DMS79 treated with DMSO at 0.1 percent for 48 hours (cell line): Measurements from ENCODE around the gene SMU1.
"Not testable (repeated sequence)": the region's sequence is repeated elsewhere in the genome, so short reads cannot be mapped to it uniquely, and the experiment has no call there.

Experiments
- DNase-seq: peaks from one replicate; lab custom pipeline; 2025; lab: John Stamatoyannopoulos, UW

The SMU1 gene

DNA sequence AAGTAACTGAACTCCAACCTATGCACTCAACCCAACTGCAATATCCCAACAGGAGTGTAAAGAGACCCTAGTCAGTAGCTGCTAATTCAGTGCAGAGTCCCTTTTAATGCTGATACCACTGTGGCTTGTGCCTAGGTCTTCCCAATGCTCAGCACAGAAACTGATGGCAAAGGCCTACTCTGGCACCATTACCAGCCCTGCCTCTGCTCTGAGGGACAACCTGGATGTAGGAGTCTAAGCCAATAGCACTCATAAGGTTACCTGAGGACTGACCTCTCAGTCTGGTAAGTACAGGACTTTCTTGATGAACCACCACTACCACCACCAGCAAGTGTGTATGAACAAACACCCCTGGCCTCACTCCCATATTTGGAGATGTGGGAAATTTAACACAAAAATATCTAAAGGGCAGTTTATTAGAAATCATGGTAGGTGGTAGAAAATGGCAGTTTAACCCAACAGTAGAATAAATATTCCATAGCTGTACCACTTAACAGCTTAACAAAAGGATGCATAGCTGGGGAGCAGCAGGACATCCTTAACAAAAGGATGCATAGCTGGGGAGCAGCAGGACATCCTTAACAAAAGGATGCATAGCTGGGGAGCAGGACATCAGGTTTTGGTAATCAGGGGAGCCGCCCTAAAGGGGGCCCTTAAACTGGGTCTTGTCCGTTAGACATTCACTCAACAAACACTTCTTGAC lies 62.4 kb downstream of the SMU1 start:
- no peak for DNase-seq

GRCh38 chr9:33012328-33013069 lies 64.0 kb downstream of the SMU1 start:
- DNase-seq: no peak

DNA sequence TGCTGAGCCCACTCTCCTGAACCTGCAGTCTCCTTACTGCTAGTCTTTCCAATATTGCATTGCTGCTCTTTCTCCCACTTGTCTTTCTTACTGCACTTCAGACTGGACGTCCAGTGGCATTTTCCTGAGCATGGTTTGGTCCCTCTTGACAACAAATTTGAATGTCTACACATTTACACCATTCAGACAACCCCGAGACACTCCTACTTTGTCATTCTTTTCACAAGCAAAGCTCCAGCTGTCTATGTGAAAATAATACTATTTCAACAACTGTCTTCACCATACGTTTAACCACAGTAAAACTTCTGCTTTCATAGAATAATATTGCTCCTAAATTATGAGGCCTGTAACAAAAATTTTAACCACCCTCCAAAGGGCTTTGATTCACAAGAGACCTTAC lies 64.6 kb downstream of the SMU1 start:
- no peak for DNase-seq

DNA sequence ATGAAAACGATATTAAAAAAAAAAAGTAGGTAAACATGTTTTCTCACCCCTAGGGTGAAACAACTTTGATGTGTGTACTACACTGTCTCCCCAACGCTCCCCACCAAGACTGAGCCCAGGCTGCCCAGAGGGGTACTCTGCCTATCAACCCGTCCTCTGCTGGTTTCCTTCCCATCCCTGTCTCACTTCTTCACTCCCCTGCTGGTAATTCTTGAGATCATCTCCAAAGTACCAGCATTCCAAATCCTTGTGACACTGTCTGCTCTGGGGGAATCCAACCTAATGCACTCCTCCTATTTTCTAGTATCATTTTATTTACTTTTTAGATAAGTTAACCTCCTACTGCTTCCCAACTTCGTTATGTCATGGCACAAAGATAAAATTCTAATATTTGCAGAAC lies 68.7 kb downstream of the SMU1 start:
- DNase-seq: no peak

DNA sequence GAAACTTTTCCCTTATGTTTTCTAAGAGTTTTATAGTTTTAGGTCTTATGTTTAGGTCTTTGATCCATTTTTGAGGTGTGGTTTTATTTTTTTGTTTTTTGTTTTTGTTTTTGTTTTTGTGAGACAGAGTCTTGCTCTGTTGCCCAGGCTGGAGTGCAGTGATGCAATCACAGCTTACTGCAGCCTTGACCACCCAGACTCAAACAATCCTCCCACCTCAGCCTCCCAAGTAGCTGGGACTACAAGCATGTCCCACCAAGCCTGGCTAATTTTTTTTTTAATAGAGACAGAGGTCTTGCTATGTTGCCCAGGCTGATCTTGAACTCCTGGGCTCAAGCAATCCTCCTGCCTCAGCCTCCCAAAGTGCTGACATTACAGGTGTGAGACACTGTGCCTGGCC lies 71.1 kb downstream of the SMU1 start:
- DNase-seq: not testable (repeated sequence)

- DNase-seq: peak; percentile 17
Observed at GRCh38 chr9:33000682-33001055, 75.8 kb downstream of the SMU1 start.

DNA sequence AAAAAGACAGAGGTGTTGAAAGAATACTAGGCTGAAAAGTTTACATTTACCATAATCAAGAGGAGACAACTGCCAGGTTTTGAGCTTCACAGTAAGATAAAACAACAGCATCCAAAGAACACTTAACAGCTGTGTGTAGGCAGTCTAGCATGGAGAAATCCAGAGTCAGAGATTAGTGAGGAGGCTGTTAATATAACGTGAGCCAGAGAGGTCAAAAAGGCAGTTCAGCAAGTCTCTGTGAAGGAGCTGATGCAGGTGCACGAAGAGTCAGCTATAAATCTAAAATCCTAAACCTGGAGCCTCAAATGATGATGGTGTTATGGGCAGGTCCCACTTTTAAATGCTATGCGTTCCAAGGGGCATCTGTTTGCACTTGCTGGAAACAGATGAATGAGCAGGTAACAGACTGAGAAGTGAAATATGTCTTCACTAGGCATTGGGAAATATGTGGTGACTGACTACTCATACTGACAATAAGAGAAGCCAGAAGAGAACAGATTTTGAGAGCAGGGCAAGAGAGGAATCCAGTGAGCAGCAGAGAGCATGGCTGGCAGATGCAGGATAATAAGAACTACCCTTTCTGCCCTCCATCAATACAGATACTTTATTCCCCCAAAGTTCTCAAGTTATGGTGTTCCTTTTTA lies 83.8 kb downstream of the SMU1 start:
- peak; percentile 21 for DNase-seq

- DNase-seq: no peak
Observed at GRCh38 chr9:32991897-32992594, 84.4 kb downstream of the SMU1 start.
